HG02938 (cell line): ENCODE results near the gene MED23.
A peak's percentile ranks its signal among the peaks of the same experiment; 100 is the strongest.
"Not testable (repeated sequence)": the region's sequence is repeated elsewhere in the genome, so short reads cannot be mapped to it uniquely, and the experiment has no call there.

Experiments
- ATAC-seq: cut with Tn5 transposase; IDR thresholded peaks from one replicate; pipeline ENCODE4 v1.9.1; 2021; ENCODE audit warnings: mild to moderate bottlenecking, moderate library complexity; ENCODE audit not compliant: unreplicated experiment

MED23 gene

DNA sequence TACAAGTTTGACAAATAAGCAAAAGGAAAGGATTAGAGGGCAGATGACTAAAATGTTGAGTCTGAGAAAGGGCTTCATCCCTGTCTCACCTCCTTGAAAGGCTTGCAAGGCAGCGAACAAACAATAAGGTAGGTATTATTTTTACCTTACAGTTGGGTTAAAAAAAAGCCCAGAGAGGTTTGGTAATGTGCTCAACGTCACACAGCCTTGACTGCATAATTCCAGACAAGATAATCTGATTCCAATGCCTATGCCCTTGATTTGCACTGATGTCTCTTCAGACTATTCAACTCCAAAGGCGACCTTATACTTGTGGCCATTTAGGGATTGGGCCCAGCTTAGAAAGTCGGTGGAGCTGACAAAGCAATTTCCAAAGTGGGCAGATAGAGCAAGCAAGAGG, 53.4 kb downstream of the MED23 start:
- no peak for ATAC-seq

DNA sequence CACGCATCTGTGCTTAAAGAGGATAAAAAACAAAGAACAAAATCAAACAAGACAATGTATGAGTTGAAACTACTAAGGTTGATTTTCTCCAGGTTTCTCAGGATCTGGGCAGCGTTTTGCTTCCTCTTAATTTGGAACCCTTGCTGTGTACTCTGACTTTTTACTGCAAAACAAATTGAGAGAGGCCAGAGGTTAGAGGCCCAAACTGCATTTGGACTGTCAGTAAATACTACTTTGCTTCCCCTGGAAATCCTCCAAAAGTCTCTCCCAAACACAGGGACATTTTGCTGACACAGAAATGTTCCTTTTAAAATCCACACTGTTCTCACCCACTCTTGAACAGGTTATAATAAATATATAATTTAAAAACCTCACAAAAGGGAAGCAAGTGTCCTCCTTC, 53.9 kb downstream of the MED23 start:
- ATAC-seq: no peak

DNA sequence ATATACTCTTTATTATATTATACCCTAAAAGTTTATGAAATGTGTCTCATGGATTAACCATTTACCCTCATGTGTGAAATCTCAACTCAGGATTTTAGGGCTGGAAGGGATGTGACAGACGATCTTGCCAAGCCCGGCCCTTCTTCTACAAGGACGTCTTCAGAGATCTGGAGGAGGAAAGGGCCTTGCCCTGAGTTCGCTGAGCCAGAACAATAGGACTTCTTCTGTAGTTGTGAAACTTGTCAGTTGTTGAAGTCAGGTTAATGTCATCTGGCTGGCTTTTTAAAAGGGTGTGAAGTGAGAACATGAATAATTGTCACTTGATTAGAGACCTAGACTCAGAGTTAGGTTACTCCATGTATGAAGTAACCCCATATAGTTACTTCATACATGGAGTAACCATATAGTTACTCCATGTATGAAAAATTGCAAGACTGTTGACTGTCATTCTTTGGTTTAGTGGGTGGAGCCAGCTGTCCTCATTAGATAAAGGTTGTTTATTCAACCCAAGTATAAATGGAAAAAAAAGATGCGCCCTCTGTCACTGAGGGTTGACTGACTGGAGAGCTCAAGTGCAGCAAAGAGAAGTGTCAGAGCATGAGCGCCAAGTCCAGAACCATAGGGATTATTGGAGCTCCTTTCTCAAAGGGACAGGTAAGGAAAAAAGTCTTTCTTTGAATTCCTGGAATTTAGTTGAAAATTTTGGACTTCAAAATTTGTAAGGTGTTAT, 55.2 kb downstream of the MED23 start, which contains the start of gene ARG1:
Gene ARG1 (plus strand): TSS at position 541 of the 730 bp plus-strand sequence. CDS start 57 bp downstream, at position 598.
- no peak for ATAC-seq

DNA sequence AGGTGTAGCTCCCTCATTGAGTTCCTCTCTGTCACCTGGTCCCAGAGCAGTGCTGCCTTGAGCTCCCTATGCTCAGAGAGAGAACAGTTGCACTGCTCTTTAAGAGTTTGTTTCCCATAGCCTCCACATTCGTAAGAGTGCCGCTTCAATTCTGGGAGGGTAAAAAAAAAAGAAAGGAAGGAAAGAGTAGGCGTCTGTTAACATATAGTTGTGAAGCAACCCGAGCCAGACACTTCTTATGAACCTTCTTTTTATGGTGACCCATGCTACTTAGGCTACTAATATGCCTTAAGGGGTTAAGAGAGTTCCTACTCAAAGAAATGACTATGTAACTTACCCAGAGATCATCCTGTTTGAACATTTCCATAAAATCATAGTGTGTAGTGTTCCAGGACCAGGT, 59.3 kb downstream of the MED23 start:
- ATAC-seq: no peak

DNA sequence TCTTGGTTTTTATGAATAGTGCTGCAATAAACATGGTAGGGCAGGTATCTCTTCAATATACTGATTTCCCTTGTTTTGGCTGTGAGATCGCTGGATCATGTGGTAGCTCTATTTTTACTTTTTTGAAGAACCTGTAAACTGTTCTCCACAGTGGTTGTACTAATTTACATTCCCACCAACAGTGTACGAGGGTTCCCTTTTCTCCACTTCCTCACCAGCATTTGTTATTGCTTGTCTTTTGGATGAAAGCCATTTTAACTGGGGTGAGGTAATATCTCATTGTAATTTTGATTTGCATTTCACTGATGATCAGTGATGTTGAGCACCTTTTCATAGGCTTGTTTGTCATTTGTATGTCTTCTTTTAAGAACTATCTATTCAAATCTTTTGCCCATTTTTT, 63.0 kb downstream of the MED23 start:
- no peak for ATAC-seq

- ATAC-seq: no peak
Observed at GRCh38 chr6:131561925-131562707, 65.9 kb downstream of the MED23 start.

DNA sequence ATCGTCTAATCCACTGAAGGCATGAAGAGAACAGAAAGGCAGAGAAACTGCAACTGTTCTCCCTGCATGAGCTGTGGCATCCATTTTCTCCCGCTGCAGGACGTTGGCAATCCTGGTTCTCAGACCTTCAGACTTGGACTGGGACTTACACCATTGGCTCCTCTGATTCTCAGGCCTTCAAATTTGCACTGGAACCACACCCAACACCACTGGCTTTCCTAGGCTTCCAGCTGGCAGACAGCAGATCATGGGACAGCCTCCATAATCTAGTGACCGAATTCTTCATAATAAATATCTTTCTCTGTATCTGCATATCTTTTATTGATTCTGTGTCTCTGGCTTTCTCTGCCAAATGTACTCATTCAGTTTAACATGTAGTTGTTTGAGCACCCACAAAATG, 69.1 kb downstream of the MED23 start:
- ATAC-seq: no peak

- ATAC-seq: no peak
Observed at GRCh38 chr6:131555992-131556391, 72.0 kb downstream of the MED23 start.

DNA sequence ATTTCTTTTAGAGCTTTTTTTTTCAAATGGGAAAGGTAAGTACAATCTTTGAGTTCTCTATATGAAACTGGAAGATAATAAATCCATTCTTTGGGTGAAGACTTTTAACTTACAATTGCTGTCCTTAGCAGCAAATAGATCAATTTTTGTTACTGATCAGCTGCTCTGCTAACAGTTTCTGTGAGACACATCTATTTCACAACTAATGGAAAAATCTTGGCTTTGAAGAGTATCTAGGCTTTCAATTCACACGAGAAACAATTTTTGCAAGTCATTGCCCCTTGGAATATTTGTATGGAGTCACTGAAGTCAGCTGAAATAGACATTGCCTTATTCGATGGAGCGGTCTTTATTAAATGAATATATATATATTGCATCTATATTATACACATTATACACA, 75.5 kb downstream of the MED23 start:
- no peak for ATAC-seq

DNA sequence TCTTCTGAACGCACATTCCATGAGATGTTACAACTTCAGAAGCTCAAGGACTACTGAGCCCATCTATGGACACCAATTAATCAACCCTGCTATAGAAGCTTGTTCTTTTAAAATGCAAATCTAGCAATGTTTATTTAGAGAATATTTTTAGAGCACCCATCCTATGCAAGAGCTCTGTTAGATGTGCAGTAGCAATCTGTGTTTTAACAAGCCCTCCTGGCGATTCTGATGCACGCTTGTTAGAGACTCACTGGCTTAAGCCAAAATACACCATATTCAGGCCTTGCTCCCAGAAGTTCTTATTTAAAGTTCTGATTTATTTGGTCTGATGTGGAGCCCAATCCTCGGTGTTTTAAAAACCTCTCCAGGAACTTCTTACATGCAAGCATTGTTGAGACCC, 76.1 kb downstream of the MED23 start:
- no peak for ATAC-seq

DNA sequence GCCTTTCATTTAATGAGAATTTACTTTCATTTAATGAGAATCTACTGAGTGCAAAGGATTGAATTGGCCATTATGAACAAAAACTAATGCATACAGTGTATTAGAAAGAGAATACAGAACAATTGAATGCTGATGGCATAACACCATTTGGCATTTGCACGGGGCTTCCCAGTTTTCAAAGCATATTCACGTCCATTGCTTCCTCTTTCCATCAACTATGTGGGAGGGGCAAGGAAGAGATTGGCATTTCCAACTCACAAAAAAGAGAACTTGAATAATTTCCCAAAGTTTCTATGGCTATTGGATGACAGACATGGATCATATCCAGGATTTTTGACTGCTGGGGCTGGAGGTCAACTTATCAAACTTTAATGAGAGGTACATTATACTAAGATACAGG, 78.2 kb downstream of the MED23 start:
- no peak for ATAC-seq

- no peak for ATAC-seq
Observed at GRCh38 chr6:131548441-131548840, 79.6 kb downstream of the MED23 start.

DNA sequence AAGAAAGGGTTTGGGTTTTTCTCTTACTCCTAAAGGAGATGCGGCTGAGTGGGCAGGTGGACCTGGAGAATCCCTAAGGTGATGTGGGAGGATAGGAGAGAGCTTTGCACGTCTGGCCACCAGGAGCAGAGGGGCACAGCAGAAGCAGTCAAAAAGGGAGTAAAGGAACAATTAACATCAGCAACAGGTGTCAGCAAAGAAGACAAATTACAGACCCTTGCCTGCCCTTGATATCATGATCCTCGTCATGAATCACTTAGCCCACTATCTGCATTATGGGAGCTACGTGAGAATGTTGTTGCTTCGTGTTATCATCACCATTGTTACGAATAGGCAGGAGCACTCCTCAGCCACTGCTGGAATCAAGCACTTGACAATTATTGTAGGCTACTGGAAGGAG, 80.6 kb downstream of the MED23 start:
- no peak for ATAC-seq

GRCh38 chr6:131545317-131545716, 82.7 kb downstream of the MED23 start:
- ATAC-seq: no peak

GRCh38 chr6:131538615-131539014, 89.4 kb downstream of the MED23 start:
- ATAC-seq: not testable (repeated sequence)

GRCh38 chr6:131532580-131533039, 95.4 kb downstream of the MED23 start:
- peak; percentile 87 for ATAC-seq

GRCh38 chr6:131531681-131532080, 96.4 kb downstream of the MED23 start:
- ATAC-seq: not testable (repeated sequence)

DNA sequence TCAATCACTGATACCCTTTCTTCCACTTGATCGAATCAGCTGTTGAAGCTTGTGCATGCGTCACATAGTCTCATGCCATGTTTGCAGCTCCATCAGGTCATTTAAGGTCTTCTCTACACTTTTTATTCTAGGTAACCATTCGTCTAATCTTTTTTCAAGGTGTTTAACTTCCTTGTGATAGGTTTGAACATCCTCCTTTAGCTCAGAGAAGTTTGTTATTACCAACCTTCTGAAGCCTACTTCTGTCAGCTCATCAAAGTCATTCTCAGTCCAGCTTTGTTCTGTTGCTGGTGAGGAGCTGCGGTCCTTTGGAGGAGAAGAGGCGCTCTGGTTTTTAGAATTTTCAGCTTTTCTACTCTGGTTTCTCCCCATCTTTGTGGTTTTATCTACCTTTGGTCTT, 97.1 kb downstream of the MED23 start:
- not testable (repeated sequence) for ATAC-seq

DNA sequence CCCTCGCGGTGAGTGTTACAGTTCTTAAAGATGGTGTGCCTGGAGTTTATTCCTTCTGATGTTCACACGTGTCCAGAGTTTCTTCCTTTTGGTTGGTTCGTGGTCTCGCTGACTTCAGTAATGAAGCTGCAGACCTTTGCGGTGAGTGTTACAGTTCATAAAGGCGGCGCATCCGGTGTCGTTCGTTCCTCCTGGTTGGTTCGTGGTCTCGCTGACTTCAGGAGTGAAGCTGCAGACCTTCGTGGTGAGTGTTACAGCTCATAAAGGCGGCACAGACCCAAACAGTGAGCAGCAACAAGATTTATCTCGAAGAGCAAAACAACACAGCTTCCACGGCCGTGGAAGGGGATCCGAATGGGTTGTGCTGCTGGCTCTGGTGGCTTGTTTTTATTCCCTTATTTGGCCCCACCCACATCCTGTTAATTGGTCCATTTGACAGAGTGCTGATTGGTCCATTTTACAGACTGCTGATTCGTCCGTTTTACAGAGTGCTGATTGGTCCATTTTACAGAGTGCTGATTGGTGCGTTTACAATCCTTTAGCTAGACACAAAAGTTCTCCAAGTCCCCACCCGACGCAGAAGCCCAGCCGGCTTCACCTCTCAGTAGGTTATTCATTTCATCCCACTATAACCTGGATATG, 103.2 kb downstream of the MED23 start:
- no peak for ATAC-seq

- ATAC-seq: no peak
Observed at GRCh38 chr6:131523988-131524673, 103.9 kb downstream of the MED23 start.
